ENCODE results near the gene ZHX3.

Gene ZHX3

GRCh38 chr20:41279546-41280225, 37.8 kb downstream of the ZHX3 start:
- no peaks in the 10 kb centered on the region for H3K4me1 ChIP-seq (ENCODE audit: insufficient read depth, low read length, poor library complexity, severe bottlenecking)
- no peaks in the 10 kb centered on the region for H3K27me3 ChIP-seq (ENCODE audit: insufficient read depth, low read length, poor library complexity, severe bottlenecking)
- no peaks in the 10 kb centered on the region for H3K9me3 ChIP-seq (ENCODE audit: insufficient read depth, low read depth, low read length)
- H3K36me3 ChIP-seq (ENCODE audit: insufficient read depth, low read length): no peaks in the 10 kb centered on the region
- TF ChIP-seq CTCF (conservative IDR thresholded peaks at IDR 0.05; ENCODE audit: low read length): no peak
- TF ChIP-seq EZH2phosphoT487 (IDR thresholded peaks at IDR 0.05; ENCODE audit: borderline replicate concordance): no peak
- no peak overlapping the region for H3K4me2 ChIP-seq (ENCODE audit: low read depth, low read length, poor library complexity, severe bottlenecking)
- no peak overlapping the region for H3K9ac ChIP-seq (ENCODE audit: low read depth, low read length, poor library complexity, severe bottlenecking)
- H4K20me1 ChIP-seq (ENCODE audit: insufficient read depth, low read length, poor library complexity, severe bottlenecking): no peaks in the 10 kb centered on the region
- H3F3A ChIP-seq (ENCODE audit: low read depth): no peaks in the 10 kb centered on the region
- no peaks in the 10 kb centered on the region for H3K9me2 ChIP-seq (replicated peaks; ENCODE audit: low read depth, low read length)
- 0 out of 2 replicates have a peak, but pooled peaks cover 5% of the 10 kb centered on the region for H3K79me2 ChIP-seq (ENCODE audit: insufficient read depth, low read length)
- H3K4me3 ChIP-seq (ENCODE audit: low read length, poor library complexity, severe bottlenecking): no peak overlapping the region
- H2AFZ ChIP-seq (ENCODE audit: low read length): no peak overlapping the region

- H2AFZ ChIP-seq (ENCODE audit: low read length): no peak overlapping the region
- TF ChIP-seq EZH2phosphoT487 (IDR thresholded peaks at IDR 0.05; ENCODE audit: borderline replicate concordance) (no peak), CTCF (conservative IDR thresholded peaks at IDR 0.05; ENCODE audit: low read length) (no peak)
- H3K4me1 ChIP-seq (ENCODE audit: insufficient read depth, low read length, poor library complexity, severe bottlenecking): no peaks in the 10 kb centered on the region
- no peak overlapping the region for H3K4me2 ChIP-seq (ENCODE audit: low read depth, low read length, poor library complexity, severe bottlenecking)
- H3K4me3 ChIP-seq (ENCODE audit: low read length, poor library complexity, severe bottlenecking): no peak overlapping the region
- H3K9me3 ChIP-seq (ENCODE audit: insufficient read depth, low read depth, low read length): no peaks in the 10 kb centered on the region
- H4K20me1 ChIP-seq (ENCODE audit: insufficient read depth, low read length, poor library complexity, severe bottlenecking): no peaks in the 10 kb centered on the region
- H3K9ac ChIP-seq (ENCODE audit: low read depth, low read length, poor library complexity, severe bottlenecking): no peak overlapping the region
- H3F3A ChIP-seq (ENCODE audit: low read depth): no peaks in the 10 kb centered on the region
- H3K79me2 ChIP-seq (ENCODE audit: insufficient read depth, low read length): 0 out of 2 replicates have a peak, but pooled peaks cover 5% of the 10 kb centered on the region
- no peaks in the 10 kb centered on the region for H3K27me3 ChIP-seq (ENCODE audit: insufficient read depth, low read length, poor library complexity, severe bottlenecking)
- H3K9me2 ChIP-seq (replicated peaks; ENCODE audit: low read depth, low read length): no peaks in the 10 kb centered on the region
- no peaks in the 10 kb centered on the region for H3K36me3 ChIP-seq (ENCODE audit: insufficient read depth, low read length)
Measured at GRCh38 chr20:41278936-41279335, 38.6 kb downstream of the ZHX3 start.

GRCh38 chr20:41277049-41277448, 40.5 kb downstream of the ZHX3 start:
- H3F3A ChIP-seq (ENCODE audit: low read depth): no peaks in the 10 kb centered on the region
- H3K9me2 ChIP-seq (replicated peaks; ENCODE audit: low read depth, low read length): no peaks in the 10 kb centered on the region

More at GRCh38 chr20:41277049-41277448, 40.5 kb downstream of the ZHX3 start:
- H3K9me3 ChIP-seq (ENCODE audit: insufficient read depth, low read depth, low read length): no peaks in the 10 kb centered on the region
- H3K4me3 ChIP-seq (ENCODE audit: low read length, poor library complexity, severe bottlenecking): no peak overlapping the region
- TF ChIP-seq CTCF (conservative IDR thresholded peaks at IDR 0.05; ENCODE audit: low read length) (no peak), EZH2phosphoT487 (IDR thresholded peaks at IDR 0.05; ENCODE audit: borderline replicate concordance) (no peak)
- no peaks in the 10 kb centered on the region for H3K36me3 ChIP-seq (ENCODE audit: insufficient read depth, low read length)
- H3K27me3 ChIP-seq (ENCODE audit: insufficient read depth, low read length, poor library complexity, severe bottlenecking): no peaks in the 10 kb centered on the region
- H4K20me1 ChIP-seq (ENCODE audit: insufficient read depth, low read length, poor library complexity, severe bottlenecking): no peaks in the 10 kb centered on the region
- 0 out of 2 replicates have a peak, but pooled peaks cover 5% of the 10 kb centered on the region for H3K79me2 ChIP-seq (ENCODE audit: insufficient read depth, low read length)
- no peak overlapping the region for H2AFZ ChIP-seq (ENCODE audit: low read length)
- no peak overlapping the region for H3K9ac ChIP-seq (ENCODE audit: low read depth, low read length, poor library complexity, severe bottlenecking)
- no peaks in the 10 kb centered on the region for H3K4me1 ChIP-seq (ENCODE audit: insufficient read depth, low read length, poor library complexity, severe bottlenecking)
- no peak overlapping the region for H3K4me2 ChIP-seq (ENCODE audit: low read depth, low read length, poor library complexity, severe bottlenecking)
